ENCODE results near the gene TRIM32.

GRCh38 chr9:116643691-116644090, 43.4 kb upstream of the TRIM32 start:
- TF ChIP-seq POLR2A (IDR thresholded peaks at IDR 0.05) (no peak), CTCF (IDR thresholded peaks at IDR 0.05) (no peak)
